ENCODE measurements around the gene DCAF6. TPM values are rescaled to one million over a fixed set of nuclear protein-coding genes. Genes with fewer than 3 reads are reported as not detected.
A peak's percentile ranks its signal among the peaks of the same experiment; 100 is the strongest.

DCAF6 gene
- total RNA-seq, 1 donor from 2014 or later: 37.5 TPM

DNA sequence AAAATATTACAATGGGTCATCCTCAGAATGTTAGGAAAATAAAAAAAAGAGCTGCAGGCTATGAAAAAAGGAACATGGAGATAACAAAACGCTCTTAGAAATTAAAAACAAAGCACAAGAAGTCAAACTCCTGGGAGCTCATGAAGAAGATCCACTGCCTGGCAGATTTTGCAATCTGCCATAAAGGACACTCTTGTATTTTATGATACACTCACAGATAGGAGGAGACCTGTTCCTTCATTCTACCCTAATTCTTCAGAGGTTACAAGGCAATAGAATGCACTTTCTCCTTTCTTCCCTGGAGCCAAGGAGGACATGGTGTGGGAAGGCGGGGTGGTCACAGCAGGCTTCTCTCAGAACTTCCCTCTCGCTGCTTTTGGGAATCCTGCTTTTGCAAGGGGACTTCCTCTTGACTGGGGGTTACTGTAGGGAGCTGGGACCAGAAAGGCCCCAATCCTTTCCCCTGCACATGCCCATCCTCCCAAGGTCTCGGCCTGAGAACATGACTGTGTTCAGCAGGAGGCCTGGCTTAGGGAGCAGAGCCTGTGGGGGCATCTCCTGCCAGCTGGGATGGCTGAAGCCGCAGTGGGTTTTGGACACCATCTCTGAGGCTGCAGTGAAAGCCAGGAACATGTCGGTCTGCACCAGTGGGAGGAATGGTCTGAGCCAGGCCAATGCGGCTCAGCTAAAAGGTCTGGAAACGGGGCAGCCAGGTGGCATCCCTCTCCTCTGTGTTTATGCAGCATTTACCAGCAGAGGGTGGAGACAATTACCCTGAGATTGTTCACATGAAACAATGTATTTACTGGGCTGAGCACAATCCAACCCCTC, 155.5 kb downstream of the DCAF6 start:
- DNase-seq (ENCODE audit: low read depth): no peak
- no peak overlapping the region for H3K4me3 ChIP-seq (ENCODE audit: low read depth, low read length)
- TF ChIP-seq, protein P1, sequence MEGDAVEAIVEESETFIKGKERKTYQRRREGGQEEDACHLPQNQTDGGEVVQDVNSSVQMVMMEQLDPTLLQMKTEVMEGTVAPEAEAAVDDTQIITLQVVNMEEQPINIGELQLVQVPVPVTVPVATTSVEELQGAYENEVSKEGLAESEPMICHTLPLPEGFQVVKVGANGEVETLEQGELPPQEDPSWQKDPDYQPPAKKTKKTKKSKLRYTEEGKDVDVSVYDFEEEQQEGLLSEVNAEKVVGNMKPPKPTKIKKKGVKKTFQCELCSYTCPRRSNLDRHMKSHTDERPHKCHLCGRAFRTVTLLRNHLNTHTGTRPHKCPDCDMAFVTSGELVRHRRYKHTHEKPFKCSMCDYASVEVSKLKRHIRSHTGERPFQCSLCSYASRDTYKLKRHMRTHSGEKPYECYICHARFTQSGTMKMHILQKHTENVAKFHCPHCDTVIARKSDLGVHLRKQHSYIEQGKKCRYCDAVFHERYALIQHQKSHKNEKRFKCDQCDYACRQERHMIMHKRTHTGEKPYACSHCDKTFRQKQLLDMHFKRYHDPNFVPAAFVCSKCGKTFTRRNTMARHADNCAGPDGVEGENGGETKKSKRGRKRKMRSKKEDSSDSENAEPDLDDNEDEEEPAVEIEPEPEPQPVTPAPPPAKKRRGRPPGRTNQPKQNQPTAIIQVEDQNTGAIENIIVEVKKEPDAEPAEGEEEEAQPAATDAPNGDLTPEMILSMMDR (conservative IDR thresholded peaks at IDR 0.05; ENCODE audit: low read depth, low read length): no peak

GRCh38 chr1:168092566-168093355, 156.3 kb downstream of the DCAF6 start:
- no peak overlapping the region for H3K4me3 ChIP-seq (ENCODE audit: low read depth, low read length)
- TF ChIP-seq, protein P1 (conservative IDR thresholded peaks at IDR 0.05; ENCODE audit: low read depth, low read length): peak; percentile 65
- no peak for DNase-seq (ENCODE audit: low read depth)

- TF ChIP-seq, protein P1 (conservative IDR thresholded peaks at IDR 0.05; ENCODE audit: low read depth, low read length): no peak
- H3K4me3 ChIP-seq (ENCODE audit: low read depth, low read length): no peak overlapping the region
- DNase-seq (ENCODE audit: low read depth): no peak
Observed at GRCh38 chr1:168093616-168094015, 157.1 kb downstream of the DCAF6 start.

DNA sequence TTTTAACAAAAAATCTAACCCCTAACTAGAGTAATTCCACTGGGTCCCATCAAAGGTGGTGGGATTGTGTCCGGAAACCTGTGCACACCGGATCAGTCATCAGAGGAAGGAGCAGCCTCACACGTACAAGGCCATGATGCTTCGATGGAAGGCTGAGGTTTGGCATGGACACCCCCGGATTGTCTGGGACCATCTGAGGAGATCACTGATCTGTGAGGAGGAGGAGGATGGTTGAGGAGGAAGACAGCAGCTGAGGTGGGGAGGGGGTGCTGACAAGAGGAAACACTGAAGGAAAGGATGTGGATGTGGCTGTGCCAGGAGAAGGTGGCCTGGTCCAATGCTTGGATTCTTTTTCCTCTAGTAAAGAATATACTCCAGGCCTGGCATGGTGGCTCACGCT, 159.0 kb downstream of the DCAF6 start:
- TF ChIP-seq, protein P1 (conservative IDR thresholded peaks at IDR 0.05; ENCODE audit: low read depth, low read length): no peak
- H3K4me3 ChIP-seq (ENCODE audit: low read depth, low read length): no peak overlapping the region
- DNase-seq (ENCODE audit: low read depth): no peak

DNA sequence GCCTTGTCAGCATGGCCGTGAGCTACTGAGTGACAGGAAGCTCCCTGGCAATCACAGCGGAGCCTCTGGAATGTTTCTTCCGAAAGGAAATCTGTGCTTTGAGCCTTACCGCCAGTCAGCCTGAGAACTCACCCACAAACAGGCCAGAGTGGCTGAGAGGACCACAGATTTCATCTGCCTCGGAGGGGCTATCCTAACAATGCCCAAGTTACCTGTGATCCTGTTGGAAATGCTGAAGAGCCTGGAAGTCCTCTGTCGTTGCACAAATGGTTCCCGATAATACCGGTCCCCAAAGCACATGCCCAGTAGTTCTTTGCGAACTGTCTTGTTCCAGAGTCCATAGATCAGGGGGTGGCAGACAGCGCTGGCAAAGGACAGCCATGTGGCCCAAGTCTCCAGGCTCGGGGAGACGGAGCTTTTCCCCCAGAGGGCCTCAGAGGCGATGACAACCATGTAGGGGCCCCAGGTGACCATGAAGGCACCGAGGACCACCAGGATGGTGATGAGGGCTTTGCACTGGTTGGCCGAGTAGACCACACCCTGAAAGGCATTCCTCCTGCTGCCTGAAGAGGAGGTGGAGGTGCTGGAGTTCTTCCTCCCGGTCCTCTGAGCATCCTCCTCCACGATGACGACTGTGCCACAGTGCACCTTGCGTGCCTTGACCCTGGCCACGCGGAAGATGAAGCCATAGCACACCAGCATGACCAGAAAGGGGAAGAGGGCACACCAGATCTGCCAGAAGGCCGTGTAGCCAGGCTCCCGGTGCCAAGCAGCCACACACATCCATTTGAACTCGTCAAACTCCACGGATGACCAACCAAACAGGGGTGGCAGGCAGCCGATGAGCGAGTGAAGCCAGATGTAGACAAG, 160.0 kb downstream of the DCAF6 start:
- TF ChIP-seq, protein P1 (conservative IDR thresholded peaks at IDR 0.05; ENCODE audit: low read depth, low read length): no peak
- no peak overlapping the region for H3K4me3 ChIP-seq (ENCODE audit: low read depth, low read length)
- DNase-seq (ENCODE audit: low read depth): no peak

- TF ChIP-seq, protein P1 (conservative IDR thresholded peaks at IDR 0.05; ENCODE audit: low read depth, low read length): no peak
- H3K4me3 ChIP-seq (ENCODE audit: low read depth, low read length): no peak overlapping the region
- no peak for DNase-seq (ENCODE audit: low read depth)
Observed at GRCh38 chr1:168097921-168098528, 161.5 kb downstream of the DCAF6 start.
